OCI-LY3 (cell line): ENCODE results near the gene ARHGAP12.

Source experiments
- CTCF ChIP-seq: fragments of 200-600, 300-600 bp; sonication (generic); IDR thresholded peaks from 2 replicates; pipeline ENCODE4 v1.5.1; 2014; ENCODE audit warnings: antibody characterized with exemption, low read length, low read depth
- EZH2phosphoT487 ChIP-seq: fragments of 200-600 bp; shearing (Covaris generic); IDR thresholded peaks from 2 replicates; pipeline ENCODE4 v1.6.1; 2018; ENCODE audit warnings: antibody characterized with exemption, mixed run types, low read depth

DNA sequence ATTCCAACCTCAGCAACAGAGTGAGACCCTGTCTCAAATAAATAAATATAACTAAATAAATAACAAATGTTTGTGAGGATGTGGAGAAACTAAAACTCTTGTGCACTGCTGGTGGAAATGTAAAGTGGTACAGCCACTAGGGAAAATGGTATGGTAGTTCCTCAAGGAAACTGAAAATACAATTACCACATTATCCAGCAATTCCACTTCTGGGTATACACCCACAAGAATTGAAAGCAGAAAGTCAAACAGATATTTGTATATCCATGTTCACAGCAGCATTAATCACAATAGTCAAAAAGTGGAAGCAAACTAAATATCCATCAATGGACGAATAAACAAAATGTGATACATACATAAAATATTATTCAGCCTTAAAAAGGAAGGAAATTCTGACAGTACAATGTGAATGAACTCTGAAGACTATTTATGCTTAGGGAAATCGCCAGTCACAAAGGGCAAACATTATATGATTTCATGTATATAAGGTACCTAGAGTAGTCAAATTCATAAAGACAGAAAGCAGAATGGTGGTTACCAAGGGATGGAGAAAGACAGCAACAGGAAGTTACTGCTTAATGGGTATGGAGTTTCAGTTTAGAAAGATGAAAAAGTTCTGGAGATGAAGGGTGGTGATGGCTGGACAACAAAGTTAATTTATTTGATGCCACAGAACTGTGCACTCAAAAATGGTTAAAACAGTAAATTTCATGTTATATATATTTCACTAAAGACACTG, 9.8 kb downstream of the ARHGAP12 start:
- TF ChIP-seq CTCF, result no peak
- TF ChIP-seq EZH2phosphoT487, result no peak
